NCI-H1105 (cell line): ENCODE data around the gene ITPRIP.

Source experiments
- DNase-seq: peaks from one replicate; lab custom pipeline; 2025; lab: John Stamatoyannopoulos, UW

ITPRIP gene

DNA sequence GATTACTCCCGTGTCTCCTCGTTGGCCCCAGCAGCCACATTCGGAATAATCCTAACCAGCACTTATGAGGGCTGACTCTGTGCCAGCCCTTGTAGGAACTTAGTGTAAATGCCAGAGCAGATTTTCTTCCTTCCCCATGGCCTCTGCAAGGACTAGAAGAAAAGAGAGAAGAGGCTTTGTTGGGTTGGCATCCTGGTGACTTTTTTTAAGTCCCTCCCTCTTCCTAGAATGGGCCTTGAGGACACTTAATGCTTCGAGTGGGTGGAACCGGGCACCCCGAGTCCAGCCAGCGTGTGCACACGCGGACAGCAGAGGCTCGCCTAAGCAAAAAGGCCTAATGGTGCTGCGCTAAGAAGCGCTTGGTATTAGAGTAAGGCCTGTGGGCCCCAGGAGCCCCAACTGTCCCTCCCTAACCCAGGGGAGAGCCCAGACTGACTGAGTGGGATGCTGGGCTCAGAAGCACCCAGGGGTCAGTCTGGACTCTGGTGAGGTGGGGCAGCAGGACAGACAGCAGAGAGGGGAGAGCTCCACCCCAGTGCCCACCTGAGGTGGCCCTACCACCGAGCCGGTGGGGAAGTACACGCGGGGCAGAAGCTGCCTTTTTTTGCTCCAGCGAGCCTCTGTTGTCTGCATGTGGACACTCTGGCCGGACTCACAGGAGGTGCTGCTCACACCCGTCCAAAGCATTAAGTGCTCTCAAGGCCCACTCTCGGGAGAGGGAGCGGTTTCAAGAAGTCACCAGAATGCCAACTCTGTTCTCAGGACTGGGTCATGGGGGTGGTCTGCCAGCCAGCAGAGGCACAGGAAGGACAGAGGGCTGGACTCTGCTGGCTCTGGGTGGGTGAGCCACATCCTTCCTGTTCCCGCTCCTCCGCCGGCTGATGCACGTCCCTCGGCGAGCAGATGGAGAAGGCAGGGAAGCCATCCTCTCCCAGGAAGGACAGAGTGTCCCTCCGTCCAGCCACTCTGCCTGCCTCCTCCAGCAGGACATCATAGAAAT, 12.5 kb downstream of the ITPRIP start:
- DNase-seq: no peak

DNA sequence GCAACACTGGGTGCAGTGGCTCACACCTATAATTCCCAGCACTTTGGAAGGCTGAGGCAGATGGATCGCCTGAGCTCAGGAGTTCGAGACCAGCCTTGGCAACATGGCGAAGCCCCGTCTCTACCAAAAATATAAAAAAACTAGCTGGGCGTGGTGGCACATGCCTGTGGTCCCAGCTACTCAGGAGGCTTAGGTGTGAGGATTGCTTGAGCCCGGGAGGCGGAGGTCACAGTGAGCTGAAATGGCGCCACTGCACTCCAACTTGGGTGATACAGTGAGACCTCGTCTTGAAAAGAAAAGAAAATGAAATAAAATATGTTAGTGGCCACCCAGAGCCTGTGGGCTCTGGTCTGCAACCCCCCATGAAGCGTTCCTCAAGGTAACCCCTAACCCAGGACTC, 13.3 kb downstream of the ITPRIP start:
- DNase-seq: no peak

DNA sequence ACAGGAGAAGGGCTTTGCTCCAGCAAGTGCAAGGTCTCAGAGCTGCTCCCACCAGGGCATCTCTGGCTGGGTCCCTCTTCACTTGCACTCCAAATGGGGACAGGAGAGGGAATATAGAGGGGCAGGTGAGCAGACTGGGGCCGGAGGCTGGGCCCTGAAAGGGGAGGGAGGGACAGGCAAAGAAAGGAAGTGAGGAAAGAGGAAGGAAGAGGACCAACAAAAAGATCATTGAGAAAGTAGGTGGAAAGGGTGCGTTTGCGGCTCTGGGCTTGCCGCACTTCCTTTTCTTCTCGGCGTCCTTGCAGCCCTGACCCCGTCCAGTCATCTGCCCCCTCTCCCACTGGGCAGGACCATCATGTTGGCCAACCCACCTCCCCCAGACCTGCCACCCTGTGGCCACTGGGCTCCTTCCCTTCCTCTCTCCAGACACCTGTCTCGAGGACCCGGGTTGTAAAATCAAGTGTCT, 14.0 kb downstream of the ITPRIP start:
- DNase-seq: no peak

DNA sequence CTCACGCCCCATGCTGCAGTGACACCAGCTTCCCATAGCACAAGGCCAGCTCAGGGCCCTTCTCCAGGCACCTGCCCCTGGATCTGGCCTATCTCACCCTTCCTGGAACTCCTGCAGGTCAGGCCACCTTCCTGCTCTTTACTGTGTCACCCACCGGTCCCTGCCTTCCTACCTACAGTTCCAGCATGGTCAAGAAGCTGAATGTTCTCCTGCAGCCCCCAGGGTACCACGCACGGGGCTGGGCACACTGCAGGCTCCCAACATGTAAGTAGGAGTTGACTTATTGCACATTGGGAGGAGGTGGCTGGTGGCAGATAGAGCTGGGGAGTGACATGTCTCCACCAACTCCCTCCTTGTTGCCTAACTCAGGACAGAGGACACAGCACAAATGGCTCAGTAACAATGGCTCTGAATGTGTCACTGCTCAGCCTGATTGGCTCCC, 14.5 kb downstream of the ITPRIP start:
- no peak for DNase-seq

DNA sequence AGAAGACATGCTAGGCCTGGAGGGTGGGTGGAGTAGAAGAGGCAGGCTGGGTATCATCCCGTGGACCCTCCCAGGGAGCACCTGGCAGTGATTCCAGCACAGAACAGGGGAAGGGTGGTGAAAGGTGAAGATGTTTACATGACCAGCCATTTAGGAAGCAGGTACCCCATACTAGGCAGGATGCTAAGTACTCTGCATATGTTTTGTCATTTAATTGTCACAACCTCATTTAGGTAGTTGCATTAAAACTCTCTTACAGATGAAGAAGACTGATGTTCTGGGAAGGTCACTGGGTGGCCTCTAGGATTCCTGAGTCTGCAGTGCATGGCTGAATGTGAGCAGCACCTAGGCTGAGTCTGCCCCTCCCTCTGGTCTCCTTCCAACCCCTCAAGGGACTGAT, 15.2 kb downstream of the ITPRIP start:
- DNase-seq: no peak

DNA sequence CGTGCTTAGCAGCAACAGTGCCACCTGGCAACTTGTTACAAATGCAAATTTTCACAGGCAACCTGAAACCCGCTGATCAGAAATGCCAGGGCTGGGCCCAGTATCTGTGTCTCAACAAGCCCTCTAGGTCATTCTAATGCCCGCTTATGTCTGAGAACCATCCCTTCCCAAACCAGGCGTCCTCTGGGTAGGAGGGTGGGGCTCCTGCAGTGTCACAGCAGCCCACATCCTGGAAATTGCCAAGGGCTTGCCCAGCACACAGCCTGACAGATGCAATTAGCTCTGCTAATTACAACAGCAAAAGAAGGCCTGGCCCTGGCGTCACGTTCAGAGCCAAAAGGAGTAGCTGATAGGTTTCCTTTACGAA, 15.9 kb downstream of the ITPRIP start:
- no peak for DNase-seq

DNA sequence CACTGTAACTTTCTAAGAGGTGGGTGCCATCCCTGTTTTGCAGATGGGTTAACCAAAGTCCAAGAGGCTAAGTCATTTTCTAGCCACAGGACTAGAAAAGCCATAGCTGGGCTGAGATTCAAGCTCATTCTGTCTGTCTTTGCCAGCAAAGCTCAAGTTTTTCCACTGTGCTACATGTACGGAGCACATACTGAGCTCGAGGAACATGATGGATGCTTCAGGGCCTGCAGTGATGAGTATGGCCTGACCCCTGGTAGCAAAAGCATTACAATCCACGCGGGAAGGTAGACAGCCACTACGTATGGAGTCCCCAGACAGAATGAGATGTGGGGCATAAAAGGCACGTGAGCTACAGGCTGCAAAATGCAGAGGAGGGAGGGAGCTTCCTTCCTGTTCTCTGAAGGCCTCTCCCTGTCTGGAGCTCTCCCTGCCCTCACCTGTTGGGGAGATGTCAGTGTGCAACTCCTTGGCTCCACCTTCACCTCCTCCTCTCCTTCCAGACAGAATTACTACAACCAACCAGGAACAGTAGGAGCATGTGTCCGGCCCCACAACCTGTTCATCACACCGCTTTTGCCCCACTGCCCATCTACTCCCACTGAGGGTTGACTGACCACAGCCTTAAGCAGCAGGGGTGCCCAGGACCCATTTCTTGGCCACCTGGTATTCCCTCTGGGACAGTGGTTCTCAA, 16.4 kb downstream of the ITPRIP start:
- DNase-seq: no peak

DNA sequence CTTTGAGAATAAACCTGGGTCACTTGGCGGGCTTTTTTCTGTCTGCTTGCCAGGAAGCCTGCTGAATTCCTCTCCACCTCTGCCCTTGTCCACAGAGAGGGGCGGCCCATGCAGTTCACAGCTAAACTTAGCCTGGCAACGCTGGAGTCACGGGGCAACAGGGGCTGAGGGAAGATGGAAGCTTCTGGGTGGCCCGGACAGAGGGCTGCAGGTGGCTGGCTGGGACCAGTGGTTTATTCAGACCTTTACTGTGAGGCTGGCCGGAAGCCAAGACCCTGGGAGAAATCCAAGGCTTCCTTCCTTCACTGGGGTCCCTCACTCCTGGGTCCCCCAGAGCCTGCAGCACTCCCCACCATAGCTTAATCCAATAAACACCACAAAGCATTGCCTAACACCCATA, 17.0 kb downstream of the ITPRIP start:
- no peak for DNase-seq

DNA sequence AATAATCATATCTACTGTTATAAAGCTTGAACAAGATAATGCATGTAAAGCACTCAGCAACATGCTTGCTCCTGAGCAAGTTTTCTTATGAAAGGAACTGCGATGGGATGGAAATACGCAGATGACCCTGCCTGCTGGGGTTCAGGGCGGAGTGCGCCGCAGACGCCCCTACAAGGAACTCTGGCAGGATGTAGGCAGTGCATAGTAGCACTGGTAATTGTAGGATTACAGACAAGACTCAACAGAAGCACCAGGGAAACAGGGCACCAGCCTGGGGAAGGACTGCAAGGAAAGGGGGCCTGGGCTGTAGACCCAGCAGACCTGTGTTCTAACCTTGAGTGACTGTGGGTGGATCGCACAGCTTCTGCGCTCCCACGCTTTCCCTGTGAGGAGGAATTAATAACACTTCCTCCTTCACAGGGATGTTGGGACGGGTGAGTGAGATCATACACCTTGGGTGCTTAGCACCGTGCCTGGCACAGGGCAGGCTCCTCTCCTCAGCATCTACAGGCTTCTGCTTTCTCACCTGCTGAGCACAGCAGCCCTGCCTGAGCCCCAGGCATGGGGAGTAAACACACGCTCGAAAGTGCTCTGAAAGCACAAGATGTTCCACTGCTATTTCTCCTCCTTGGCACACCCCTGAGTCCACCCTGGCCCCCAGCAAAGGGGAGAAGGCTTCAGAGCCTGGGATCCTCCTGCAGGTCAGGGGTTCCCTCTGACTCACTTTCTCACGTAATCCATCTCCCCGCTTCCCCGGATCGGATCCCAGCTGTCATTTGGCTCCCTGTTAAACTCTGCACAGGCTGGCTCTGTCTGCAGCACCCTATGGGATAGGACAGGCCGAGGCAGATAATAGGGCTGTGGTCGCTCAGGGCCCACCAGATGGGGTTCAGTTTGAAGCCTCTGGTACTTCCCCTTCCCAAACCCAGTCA, 19.2 kb downstream of the ITPRIP start:
- DNase-seq: no peak

DNA sequence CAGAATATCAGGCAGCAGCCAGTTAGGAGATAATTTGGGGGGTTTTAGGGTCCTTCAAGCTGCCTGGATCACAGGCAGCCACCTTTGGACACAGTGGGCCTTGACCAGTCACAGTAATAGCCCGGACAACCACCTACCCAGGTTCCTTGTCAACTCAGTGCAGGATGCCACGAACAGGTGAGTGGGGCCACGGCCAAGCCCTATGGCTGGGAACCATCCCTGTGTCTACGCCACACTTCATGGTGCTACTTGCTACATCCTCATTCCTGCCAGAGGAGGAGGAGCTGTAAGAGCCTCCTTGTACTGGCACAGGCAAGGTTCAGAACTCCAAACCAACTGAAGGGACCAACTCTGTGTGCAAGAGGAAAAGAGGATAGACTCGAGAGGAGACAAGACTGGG, 19.9 kb downstream of the ITPRIP start:
- no peak for DNase-seq

DNA sequence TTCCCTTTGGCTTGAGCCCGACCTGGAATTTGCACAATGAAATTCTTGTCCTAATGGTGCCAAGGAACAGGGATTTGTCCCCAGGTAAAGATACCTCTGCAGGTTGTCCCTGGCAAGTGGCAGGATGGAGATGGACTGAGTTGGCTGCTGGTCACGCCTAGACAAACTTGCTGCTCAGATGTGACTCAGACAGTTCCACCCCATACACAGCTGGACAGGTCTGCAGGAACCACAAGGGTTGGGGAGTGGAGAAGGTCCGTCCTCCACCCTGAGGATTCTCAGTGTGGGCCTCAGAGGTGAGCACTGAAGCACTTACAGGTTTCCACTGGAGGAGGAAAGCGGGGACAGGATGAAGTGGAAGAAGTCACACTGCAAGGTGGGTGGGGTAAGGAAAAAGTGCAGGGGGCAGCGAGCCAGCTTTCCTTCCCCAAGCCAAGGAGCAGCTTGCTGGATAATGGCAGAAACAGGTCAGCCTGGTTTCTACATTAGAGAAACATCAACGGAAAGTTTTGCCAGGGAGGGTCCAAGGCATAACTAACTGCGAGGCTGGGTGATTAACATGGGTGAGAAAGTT, 20.5 kb downstream of the ITPRIP start:
- DNase-seq: no peak

DNA sequence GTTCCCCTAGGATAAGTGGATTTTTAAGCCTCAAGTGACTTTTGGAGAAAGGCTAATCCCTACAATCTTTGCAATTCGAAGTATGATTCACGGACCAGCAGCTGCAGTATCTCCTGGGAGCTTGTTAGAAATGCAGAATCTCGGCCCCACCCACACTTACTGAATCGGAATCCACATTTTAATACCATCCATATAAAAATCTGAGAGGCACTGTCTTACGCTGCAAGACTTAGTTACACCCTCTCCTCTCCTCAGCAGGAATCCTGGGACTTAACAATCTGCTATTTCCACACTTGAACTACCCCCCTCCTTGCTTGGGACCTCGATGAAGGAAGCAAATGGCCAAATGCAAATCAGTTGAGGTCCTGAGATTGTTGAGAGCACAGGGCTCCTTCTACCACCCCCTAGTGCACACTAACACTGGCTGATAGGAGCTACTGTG, 21.0 kb downstream of the ITPRIP start:
- no peak for DNase-seq

DNA sequence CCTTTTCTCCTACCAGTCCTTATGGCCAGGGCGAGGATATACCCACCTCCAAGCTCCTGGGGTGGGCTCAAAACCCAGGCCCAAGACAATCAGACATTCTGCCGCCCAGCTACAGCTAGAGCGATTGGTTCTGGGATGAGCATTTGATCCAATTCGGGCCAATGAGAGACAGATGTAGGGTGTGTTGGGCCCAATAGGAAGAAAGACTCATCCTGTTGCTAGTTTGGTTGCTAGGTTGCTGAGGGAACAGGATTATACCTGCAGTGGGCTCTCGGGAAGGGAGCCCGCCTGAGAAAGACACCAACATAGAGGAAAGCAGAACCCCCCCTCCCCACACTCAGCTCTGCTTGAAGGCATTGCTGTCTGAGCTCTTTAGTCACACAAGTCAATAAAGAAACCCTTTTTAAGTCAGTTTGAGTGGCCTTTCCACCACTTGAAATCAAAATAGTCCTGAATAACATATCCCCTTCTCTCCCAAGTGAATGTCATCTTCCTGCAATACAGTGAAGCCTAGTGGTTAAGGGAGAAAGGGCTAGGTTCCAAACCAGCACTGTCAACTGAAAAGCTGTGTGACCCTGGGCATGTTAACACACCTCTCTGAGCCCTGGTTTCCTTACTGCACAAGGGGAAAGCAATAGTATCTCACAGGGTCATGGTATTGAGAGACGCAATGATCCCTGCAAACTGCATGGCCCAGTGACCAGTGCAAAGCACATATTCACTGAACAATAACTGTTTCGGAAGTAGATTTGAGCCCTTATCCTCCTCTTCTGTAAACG, 21.8 kb downstream of the ITPRIP start:
- DNase-seq: no peak

DNA sequence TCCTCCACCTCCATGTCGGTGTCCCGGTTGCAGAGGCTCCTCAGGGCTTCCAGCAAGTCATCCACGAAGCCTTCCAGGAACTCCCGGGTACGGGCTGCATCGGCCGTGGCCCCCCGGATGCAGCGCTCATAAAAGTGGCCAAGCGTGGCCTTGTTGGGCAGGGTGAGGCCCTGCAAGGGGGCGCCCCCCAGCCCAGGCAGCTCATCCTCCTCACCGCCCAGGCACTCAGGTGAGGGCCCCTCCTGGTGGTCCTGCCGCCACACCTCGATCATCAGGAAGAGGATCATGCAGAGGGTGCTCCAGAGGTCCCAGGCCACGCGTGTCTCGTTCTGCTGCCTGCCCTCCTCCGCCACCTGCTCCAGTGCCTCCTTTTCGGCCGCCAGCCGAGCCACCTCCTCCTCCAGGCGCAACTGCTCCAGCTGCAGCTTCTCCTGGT, 22.8 kb downstream of the ITPRIP start:
- no peak for DNase-seq

DNA sequence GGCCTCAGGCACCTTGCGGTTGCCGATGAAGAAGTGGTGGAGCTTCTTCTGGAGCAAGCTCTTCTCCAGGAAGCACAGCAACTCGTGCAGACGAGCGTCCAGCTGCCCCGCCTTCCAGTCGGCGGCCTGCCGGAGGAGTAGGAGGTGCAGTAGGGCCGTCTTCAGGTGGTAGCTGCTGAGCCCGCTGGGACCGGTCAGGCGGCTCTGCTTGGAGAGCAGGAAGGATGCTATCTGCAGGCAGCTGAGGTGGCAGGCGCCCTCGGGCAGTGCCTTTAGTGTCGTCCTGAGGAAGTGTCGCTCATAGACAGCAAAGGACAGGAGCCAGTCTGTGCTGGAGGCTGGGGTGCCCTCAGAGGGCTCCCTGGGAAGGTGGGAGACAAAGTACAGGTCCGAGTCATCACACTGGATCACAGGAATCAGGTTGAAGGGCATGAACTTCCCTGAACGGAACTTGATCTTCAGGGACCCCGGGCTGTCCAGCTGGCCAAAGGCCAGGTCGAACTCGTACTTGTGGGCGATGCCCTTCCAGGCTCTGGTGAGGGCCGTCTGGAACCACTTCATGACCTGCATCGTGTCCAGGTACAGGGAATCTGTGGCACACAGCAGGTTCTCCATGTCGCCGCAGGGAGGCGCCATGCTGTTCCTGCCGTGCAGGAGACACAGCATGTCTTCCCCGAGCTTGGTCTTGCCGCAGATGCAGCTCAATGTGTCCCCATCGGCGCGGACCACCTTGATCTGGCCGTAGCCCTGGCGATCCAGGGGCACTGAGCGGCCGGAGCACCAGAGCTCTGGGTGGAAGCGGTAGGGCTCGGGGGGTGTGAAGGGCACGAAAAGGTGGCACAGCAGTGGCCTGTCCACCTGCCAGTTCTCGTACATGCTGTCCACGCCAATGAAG, 23.4 kb downstream of the ITPRIP start:
- no peak for DNase-seq

DNA sequence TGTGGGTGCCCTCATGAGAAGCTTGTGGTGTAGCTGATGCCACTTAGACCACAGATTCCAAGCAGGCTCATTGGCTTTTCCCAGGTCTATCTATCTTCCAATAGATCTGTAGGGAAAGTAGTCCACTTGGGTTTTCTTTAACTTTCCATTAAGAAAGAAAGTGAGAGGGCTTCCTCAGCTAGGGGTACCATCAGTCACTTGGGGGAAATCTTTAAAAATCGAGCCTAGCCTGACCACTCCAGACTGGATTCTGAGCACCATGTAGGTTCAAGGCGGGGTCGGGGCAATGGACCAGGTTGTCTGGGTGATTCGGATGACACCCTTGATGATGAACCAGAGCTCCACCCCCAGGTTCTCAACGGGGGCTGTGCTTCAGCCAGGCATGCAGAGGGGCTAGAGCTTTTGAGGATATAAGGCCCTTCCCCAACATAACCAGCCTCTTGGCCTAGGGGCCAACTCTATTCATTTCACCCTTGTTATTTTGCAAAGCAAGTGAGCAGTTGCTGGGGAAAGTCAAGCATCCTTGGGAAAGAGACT, 27.0 kb downstream of the ITPRIP start:
- no peak for DNase-seq

DNA sequence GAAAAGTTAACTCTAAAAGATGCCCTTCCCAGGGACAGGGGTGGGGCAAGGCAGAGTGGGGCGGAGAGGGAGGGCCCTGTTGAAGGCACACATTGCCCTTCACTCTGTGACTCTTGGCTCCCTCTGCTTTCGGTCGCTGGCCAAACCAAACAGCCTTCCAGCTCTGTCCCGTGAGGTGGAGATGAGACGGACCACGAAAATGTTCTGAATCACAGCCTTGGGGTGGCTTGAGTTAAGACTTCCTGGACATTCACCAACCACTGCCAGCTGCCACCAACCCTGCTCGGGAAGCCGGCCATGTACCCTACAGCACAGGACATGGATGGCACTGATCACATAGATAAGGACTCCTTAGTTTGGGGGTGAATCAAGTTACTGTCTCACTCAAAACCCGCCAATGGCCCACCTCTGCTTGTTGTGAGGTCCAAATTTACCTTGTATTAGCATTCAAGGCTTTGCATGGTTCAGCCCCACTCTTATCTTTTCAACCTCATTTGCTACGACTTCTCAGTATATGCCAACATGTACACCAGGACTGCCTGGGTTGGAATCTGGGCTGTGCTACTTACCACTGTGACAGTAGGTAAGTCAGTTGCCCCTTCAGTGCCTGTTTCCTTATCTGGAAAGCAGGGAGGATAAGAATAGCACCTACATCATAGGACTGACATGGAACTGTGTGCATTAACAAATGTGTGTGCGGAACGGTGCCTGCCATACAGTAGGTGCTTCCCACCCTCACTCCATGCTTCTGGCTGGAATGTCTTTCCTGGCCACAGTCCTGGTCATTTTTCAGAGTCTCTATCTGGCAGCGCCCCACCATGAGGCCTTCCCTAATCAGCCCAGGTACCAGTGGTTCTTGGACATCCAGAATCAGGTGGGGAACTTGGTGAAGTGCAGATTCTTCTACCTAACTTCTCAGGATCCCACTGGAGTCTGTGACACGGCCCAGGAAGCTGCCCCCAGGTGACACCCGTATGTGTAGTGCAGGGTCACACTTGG, 28.0 kb downstream of the ITPRIP start:
- DNase-seq: no peak

DNA sequence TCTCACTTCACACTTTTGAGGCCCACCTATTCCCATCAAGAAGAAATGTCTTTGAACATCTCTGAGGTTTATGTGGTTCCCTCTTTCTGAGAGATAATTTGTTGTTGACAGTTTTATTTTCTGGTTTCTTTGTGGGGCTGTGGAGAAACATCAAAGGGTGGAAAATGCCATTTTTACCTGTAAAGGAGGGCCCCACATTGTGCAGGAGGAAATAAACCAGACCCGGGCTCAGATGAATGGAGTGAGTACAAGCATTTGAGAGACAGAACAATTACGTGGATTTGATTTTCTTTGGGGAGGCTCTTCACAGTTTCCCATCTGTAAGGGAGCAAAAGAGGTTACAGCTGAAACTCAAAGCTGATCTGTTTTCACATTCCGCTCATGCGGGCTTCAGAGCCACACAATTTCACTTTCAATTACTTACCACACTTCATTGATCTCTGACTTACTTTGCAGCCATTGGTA, 29.8 kb downstream of the ITPRIP start:
- DNase-seq: no peak
